Germinal center (tissue), 1 donor: ENCODE measurements around the gene TMTC1.

ENCODE experiments used
- DNase-seq: peaks from one replicate; pipeline ENCODE4 v3.0.0; 2012; ENCODE audit warnings: mixed read lengths, low spot score

Gene TMTC1

DNA sequence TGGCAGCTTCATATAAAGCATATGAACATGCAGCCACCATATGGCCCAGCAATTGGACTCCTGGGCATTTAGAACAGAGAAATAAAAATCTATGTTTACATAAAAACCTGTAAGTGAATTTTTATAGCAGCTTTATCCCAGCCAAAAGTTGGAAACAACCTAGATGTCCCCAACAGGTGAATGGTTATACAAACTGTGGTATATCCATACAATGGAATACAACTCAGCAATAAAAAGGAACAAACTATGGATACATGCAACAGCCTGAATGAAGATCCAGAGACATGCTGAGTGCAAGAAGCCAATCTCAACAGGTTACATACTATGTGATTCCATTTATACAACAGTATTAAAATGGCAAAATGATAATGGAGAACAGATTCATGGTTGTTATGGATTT is 3.7 kb downstream of the TMTC1 start:
- DNase-seq, result no peak

DNA sequence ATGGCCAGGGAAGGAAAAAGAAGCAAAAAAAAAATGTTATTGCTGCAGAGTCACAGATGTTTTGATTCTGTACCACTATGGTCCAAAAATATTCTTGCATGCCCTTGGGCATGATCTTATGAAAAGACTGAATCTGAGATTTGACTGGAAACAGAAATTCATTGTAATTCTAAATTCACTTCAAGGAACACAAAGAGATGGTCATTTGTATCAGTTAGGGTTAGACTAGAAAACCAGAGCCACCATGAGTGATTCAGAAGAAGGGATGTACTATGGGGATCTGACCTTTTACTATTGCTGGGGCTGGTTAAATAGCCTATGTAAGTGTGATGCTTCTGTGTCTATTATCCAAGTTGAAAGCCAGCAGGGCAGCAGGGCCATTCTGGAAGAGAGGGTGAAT is 5.2 kb downstream of the TMTC1 start:
- DNase-seq, result no peak

DNA sequence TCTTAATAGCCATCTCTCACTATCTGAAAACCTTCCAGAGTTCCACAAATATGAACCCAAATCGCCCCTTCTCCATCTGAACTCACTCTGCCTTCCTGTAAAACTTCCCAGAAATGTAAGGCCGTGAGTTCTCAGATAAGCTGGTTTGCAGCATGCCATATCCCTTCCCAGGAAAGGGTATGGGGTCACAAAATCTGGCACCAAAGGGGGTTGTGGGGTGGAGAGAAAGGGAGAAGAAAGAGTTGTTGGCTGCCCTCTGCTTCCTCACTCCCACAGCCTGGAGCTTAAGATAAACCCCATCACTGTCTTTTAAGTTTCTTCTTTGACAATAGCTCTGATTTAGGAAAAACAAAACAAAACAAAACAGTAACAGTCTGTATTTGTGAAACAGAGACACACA is 10.7 kb downstream of the TMTC1 start:
- no peak for DNase-seq

DNA sequence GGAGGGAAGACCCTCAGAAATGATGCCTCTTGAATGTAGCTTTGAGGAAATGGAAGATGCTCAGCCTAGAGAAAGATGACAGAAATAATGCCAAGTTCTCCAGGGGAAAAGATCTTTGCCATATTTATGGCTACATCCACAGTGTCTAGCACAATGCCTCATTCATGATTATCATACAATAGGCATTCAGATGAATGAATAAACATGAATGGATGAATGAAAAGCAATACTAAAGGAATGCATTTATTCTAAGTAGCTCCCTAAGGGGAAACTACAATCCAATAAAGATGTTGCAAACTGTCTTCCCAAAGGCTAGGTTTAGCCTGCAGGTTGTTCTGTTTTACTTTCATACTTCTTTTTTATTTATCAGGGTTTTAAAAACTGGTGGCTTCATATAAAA is 12.0 kb downstream of the TMTC1 start:
- no peak for DNase-seq

DNA sequence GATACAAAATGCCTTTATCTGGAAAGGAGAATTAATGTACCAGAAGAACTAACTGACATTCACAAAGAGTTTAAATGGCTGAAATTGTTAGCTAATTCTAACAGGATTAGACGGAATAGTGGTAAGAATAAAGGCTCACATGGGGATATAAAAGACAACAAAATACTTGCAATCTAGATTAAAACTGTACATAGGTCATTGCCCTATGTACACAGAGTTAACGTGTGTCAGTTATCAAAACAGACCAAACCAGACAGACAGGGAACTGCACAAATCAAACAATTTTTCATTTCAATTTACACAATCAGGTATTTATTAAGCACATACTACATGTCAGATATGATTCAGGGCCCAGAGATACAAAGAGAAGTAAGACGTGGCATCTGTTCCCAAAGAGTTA is 12.6 kb downstream of the TMTC1 start:
- no peak for DNase-seq

DNA sequence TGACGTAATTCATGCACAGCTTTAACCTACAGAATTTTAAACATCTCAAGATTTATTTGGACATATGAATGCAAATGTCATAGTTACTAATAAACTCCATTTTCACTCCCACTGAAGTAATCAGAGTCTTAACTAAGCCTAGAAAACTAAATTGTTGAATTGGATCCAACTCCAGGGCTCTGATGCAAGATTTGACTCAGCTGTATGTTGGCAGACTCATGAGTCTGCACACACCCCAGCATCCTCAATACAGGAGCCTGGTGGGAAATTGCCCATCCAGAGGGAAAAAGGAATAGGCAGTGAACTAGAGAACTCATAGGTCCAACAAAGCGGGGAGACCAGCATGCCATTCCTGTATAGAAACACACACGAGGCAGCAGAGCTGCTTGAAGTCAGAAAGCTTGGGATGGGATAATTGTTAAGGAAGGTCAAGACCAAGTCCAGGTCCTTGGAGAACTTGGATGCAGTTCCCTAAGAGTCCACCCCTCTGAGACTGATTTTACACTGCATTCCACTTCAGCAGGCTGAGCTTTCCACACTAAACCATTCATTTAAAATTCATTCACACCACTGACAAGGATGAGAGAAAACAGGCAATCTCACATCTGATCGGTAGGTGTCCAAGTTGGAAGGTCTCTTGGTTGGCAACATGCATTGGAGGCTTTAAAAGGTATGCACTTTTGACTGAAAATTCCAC is 14.4 kb downstream of the TMTC1 start:
- DNase-seq, result no peak

DNA sequence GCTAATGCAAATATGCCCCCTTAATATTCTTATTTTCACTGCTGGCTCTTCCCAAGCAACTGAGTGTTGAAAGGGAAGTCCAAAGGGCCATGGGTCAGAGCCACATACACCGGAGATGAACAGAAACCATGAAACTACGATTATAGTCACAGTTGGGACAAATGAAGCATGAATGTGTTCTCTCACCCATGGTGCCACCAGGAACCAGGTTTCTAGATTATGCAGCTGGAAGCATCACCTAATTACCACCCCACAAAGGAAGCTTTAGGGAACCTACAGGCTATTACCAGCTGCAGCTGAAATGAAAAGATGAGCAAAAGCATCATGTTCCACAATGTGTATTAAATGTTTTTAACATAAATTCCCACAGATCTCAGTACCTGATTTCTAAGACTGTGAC is 15.4 kb downstream of the TMTC1 start:
- no peak for DNase-seq

DNA sequence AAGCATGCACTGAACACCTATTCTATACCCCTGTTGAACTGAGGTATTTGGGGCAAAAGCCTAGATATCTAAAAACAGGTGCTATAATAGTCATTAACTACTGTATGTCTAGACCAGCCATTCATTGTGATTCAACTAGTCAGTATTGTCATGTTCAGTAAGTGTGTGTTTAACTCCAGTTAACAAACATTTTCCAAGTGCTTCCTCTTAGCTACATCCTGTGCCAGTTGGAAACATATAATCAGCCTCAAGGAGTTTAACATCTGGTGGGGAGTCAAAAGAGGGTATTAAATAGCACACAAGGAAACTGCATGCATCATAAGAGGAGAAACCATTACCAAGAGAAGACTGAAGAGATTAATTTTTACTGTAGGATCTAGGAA is 20.4 kb downstream of the TMTC1 start:
- no peak for DNase-seq

DNA sequence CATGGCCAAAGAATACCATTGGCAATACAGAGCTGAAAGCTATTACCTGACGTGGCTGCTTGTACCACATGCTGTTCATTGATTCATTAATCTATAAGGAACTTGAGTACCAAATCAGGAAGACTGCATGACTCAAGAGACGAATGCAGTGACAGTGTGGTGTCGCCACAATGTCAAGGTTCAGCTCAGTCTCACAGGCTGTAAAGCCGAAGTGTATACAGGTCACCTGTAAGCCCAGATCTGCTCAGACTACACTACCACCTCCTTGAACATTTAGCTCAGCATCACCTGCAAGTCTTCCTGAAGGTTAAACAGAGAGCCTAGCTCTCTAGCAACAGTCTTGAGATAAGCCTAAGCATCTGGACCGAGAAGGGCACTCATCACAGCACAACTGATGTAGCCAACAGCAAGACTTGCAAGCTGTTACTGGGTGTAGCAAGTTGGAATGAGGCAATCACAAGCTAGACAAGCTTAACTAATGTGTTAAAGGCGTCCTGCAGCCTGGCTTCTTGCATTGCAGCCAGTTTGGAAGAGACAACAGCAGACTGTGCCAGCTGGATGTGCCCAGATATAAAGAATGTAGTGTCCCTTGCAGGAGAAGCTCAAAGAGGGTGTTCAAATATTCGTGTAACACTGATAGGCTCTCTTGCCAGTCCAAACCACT is 21.0 kb downstream of the TMTC1 start:
- DNase-seq, result no peak

DNA sequence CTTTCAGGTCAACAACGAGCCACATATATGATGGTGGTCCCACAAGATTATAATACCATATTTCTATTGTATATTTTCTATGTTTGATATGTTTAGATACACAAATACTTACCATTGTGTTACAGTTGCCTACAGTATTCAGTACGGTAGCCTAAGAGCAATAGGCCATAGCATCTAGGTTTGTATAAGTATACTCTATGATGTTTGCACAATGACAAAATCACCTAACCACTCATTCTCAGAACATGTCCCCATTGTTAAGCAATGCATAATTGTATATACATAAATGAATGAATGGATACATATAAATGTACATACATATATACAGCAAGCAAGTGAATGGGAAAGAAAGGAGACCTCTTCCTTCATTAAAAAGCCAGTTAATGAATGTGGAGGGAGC is 23.8 kb downstream of the TMTC1 start:
- DNase-seq, result no peak

DNA sequence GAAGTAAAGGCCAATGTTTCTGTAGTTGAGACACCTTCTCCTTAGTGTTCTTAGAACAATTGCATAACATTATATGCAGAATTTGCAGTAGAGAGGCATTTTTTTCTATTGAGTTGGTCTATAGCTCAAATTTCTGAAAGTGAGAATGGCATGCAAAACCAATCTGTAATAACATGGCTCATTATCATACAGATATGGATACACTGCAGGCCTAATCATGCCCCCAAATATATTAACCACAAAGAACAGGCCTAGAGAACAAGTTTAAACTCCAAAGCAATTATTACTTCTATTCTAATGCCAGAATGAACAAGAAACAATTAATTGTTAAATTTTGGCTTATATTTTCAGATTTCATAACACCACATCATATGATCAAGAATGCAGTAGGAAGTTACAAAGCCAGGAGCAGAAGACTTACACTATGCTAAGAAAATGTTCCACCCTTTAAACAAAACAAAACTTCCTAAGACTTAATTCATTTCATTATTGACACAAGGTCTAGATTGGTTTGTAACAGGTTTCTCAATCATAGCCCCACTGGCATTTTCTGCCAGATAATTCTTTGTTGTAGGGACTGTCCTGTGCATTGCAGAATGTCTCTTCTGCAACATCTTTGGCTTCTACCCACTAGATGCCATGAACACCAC is 26.9 kb downstream of the TMTC1 start:
- no peak for DNase-seq

DNA sequence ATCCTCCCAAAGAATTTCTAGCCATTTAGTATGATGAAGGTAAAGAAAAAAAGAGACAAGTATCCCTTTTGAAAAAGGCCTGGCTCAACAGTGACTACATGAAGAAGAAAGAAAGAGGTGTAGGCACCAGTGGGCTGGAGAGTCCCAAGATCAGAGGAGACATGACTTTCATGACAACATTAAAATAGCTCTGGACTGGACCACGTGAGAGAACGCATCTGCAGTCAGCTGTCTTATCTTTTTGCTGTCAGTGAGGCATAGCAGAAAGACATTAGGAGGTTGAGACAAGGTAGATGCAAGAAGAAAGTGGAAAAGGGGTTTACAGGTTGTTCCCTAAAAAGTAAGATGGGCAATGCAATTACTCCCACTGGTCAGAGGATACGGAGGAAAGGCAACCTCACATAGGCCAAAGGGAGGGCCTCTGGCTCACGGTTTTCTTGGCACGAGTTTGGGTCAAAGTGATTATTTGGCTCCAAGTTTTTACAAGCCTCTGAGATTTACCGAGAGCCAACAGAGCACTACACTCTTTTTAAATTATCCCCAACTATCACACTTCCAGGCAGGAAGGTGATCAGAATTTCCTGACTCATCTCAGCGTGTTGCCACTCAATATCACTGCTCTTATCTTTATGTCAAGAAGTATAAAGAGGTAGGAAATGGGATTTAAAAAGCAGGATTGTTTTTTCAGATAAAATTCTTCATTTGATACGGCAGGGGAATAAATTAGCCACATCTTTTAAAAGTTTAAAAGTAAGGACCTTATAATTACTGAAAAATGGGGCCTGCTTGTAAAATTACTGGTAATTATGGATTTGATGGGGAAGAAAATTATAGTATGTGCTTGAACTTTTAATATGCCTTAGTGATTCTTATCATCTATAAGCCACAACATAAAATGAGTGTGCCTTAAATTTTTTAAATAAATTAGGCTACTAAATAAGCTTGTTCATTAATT is 29.2 kb downstream of the TMTC1 start:
- no peak for DNase-seq

DNA sequence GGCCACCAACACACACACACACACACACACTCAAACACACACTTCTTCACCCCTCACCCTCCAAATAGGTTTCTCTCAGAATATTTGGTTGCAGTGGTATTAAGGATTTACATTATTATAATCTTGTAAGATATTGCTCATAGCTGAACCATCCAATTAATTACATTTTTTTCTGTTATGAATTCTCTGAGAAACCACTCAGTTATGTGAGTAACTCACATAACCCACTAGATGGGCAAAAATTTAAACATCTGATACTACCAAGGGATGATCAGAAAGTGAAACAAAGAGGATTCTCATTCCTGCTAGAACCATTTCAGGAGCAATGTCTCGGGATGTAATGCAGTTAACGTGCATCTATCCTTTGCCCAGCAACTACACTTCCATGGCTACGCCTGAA is 31.6 kb downstream of the TMTC1 start:
- no peak for DNase-seq

DNA sequence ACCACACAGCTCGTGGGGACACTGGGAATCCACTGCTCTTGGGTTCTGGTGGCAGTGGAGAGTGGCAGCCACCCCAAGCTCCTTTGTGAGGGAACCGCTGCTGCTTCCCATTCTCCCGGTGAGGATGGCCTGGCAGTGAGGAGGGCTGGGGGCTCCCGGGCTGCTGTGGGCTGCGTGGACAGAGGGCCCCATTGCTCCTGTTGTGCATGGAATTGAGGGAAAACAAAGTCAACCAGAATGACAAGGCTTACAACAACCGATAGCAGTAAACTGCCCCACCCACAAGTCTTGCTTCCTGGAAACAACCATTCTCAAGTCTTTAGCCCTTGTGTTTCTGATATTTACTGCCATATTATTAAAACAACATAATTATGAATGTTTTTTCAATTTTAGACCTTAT is 32.1 kb downstream of the TMTC1 start:
- no peak for DNase-seq

DNA sequence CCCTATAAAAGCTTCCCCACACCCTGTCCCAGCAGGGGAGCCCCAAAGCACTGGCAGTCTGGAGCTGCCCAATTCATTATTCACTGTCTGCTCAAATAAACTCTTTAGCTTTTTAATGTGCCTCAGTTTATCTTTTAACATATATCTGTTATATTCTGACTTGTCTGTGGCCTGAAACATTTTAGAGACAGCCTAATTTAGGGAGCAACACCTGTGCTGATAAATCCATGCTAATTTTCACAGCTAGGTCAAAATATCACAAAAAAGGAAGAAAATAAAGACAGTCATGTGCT is 32.9 kb downstream of the TMTC1 start:
- DNase-seq, result no peak

DNA sequence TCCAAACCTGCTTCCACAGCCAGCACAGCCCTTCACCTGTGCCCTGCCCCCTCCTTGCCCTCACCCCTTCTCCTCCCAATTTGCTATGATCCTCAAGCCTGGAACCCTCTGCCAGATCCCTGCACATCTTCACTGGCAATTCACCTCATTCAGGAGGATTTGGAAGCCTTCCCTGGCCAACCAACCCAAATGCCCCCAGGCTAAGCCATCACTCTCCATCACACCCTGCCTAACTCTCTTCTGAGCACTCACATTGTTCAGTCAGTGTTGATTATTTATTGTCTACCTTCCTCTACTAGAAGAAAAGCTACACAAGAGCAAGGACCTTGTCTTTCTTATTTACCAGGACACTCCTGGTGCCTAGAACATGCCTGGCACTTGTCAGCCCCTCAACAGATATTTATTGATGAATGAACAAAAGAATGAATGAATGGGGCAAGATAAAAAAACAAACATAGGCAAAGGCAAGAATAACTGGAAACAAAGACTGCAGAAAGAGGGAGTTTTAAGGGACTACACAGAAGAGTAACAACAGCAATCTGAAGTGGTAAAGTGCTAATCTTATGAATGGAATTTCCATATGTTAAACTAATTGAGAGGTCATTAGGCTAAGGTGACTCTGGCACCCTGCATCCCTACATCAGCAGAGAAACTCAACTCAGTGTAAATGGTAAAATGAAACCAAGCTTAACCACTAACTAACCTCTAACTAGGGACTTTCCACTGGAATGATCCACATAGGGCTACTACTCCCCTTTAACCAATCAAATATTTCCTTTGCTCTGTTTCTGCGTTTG is 33.4 kb downstream of the TMTC1 start:
- DNase-seq, result no peak

DNA sequence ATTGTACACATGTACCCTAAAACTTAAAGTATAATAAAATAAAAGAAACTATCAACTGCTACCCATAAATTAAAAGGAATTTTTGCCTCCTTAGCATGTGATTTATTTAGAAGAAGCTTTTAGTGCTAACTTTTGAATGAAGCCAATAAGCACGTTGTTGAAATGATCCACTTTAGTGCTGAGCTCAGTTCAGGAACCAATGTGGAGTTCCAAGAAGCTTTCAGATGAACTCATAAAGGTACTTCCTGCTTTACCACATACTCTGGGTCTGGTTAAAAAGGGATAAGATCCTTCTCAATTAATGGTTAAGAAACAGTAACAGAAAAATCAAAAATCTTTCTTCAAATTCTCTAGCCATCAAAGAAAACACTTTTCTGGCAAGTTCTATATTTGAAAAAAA is 39.4 kb downstream of the TMTC1 start:
- DNase-seq, result no peak

DNA sequence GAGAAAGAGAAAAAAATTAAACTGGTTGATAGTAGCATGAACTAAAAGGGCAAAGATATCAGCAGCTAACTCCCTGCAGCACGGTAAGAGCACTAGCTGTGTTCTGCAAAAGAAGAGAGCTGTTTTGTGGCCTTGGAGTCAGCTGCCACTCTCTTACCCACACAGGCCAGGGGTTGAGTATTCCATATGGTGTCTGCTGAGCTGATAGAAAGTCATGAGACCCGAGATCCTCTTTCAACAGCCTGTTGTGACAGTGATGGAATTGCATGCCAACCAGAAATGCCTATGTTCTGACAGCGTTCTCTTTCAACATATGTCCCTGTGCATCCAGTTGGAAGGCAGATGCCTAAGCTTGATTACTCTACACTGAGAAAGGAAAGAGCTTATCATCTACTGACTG is 39.9 kb downstream of the TMTC1 start:
- DNase-seq, result no peak

DNA sequence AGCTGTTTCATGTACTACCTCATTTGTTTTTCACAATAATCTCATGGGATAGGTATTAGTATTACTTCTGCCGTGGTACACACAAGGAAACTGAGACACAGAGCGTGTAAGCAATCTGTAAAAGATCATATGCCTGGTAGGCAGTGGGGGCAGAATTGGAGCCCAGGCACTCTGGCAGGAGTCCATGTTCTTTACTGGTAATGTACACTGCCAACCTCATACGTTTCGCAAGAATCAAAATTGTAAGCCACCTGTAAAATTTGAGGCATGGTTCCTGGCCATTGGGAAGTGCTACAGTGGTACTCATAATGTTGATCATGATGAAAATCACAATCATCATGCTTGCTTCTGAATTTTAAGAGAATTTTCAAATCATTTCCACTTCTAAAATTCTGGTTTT is 40.7 kb downstream of the TMTC1 start:
- DNase-seq, result no peak

DNA sequence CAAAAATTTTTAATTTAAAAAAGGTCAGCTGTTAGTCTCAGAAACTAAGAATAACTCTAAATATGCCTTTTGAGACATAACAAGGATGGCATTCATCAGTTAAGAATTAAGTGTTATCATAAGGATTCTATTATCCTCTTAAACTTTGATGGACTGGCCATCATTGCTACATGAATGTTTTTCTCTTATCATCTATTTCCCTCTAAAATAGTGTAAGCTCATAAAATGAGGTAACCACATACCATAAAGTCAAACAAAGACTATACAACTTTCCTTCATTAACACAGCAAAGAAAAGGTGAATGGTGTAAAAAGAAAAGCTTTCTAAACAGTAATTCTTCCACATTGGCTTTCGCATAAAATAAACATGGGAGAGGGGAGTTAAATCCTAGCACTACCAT is 41.1 kb downstream of the TMTC1 start:
- DNase-seq, result no peak

DNA sequence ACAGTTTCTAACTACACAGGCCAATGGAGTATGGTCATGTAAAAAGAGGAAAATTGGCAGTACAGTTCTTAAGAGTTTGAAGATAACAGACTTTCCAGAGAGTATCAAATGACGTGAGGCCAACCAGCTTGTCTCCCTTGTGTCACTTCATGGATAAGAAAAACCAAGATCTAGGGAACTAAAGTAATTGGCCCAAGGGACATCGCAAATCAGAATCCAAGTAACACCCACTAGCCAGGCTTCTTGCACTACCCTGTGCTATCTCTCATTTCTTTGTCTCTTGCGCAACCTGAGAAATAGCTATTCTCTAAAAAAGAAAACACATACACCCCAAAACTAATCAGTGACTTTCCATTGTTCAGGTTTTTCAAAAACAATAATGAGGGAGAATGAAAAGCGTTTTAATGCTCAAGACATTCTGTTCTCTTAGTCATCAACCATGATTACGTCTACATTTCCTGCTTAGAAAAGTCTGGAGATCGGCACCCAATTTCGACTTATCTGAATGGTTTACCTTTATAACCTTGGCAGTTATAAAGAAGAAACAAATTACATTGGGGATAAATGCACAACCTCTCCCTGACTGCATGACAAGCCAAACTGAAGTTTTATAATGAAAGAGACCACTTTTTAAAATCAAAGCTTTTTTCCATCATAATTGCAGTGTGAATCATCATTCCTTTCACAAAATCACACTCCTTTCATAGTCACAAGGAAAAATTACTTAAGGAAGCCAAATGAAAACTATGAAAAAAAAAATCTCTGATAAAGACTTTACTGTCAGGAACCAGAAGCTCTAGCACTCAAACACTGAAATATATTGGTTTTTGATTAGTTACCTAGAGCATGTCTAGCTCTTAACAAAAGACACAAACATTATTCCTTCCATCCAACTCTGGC is 42.1 kb downstream of the TMTC1 start:
- DNase-seq, result no peak
